Left ventricle myocardium inferior (tissue), 1 donor: ENCODE data around the gene RAPGEF2. TPM values are rescaled to one million over a fixed set of nuclear protein-coding genes. Genes with fewer than 3 reads are reported as not detected.

Experiments
- DNase-seq: peaks from one replicate; pipeline ENCODE4 v3.0.0-alpha.2; 2020
- H3K27ac ChIP-seq: fragments of 200-600 bp; replicated peaks from 2 replicates; pipeline ENCODE4 v1.8.0; 2021
- H3K27me3 ChIP-seq: fragments of 200-600 bp; 2 replicates; pipeline ENCODE4 v1.8.0; 2021; ENCODE audit warnings: low read depth
- H3K36me3 ChIP-seq: fragments of 200-600 bp; 2 replicates; pipeline ENCODE4 v1.8.0; 2021
- H3K4me1 ChIP-seq: fragments of 200-600 bp; 2 replicates; pipeline ENCODE4 v1.8.0; 2021
- H3K4me3 ChIP-seq: fragments of 200-600 bp; 2 replicates; pipeline ENCODE4 v1.8.0; 2021; ENCODE audit warnings: mild to moderate bottlenecking, moderate library complexity
- H3K9me3 ChIP-seq: fragments of 200-600 bp; replicated peaks from 2 replicates; pipeline ENCODE4 v1.8.0; 2021
- intact Hi-C: fragments of 100-400 bp; cut with micrococcal nuclease; formaldehyde crosslinking; loops from one replicate; pipeline ENCODE4 v1.11.0; 2022
- total RNA-seq: library from RNA; stranded (reverse); fragmentation: NEBNext Ultra II Directional; extraction: Animal tissue kit (Norgen Biotek cat#: 25700); gene quantifications from one replicate; pipeline ENCODE4 v1.2.1, GENCODE V29; 2021
- TF ChIP-seq, protein P1 (sequence below): fragments of 200-600 bp; IDR thresholded peaks from 2 replicates; pipeline ENCODE4 v1.8.0; 2021; ENCODE audit warnings: antibody characterized with exemption, mild to moderate bottlenecking, borderline replicate concordance
- donor health status: DM: no; HTN: yes; CAD: no; lungs with severe emphysema.

RAPGEF2 gene
- total RNA-seq, 1 donor from 2014 or later: 51.5 TPM

DNA sequence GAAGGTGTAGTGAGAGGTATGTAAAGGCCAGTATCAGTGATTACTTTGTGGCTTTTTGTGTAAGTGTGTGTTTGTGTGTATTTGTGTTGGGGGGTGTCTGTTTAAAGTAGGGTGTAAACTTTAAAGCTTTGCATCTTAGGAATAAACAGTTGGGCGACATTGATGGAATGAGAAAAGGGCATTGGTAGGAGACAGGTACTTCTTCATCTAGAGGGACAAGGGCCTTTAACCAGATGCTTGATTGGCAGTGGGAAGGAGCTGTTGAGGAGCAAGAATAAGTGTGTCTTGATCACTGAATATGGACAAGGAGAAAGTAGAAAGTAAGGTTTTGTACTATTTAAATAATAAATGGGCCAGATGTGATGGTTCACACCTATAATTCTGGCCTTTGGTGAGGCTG is 48.8 kb downstream of the RAPGEF2 start:
- TF ChIP-seq, protein P1, sequence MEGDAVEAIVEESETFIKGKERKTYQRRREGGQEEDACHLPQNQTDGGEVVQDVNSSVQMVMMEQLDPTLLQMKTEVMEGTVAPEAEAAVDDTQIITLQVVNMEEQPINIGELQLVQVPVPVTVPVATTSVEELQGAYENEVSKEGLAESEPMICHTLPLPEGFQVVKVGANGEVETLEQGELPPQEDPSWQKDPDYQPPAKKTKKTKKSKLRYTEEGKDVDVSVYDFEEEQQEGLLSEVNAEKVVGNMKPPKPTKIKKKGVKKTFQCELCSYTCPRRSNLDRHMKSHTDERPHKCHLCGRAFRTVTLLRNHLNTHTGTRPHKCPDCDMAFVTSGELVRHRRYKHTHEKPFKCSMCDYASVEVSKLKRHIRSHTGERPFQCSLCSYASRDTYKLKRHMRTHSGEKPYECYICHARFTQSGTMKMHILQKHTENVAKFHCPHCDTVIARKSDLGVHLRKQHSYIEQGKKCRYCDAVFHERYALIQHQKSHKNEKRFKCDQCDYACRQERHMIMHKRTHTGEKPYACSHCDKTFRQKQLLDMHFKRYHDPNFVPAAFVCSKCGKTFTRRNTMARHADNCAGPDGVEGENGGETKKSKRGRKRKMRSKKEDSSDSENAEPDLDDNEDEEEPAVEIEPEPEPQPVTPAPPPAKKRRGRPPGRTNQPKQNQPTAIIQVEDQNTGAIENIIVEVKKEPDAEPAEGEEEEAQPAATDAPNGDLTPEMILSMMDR: no peak
- peaks cover 97% of the 10 kb centered on the region for H3K4me1 ChIP-seq
- intact Hi-C loops: loop anchor here (10.0 kb wide), 1 partner anchor 47 kb away; the partner anchor contains the start of gene RAPGEF2

DNA sequence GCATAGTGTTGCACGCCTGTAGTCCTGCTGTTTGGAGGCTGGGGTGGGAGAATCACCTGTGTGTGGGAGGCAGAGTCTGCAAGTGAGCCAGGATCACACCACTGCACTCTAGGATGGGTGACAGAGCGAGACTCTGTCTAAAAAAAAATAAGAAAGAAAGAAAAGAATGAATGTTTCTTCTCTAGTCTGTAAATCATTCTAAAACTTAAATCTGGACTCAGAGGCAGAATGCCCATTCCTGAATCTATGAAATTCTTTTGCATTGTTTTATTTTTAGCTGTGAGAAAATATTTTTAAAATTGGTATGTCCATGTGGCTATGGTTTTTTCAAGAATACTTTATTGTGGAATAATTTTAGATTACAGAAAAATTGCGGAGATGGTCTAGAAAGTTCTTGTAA is 49.3 kb downstream of the RAPGEF2 start:
- Histone ChIP-seq H3K9me3 (no peaks in the 10 kb centered on the region), H3K27me3 (no peaks in the 10 kb centered on the region), H3K4me3 (no peak overlapping the region), H3K4me1 (peaks cover 97% of the 10 kb centered on the region), H3K27ac (no peak overlapping the region), H3K36me3 (no peaks in the 10 kb centered on the region)
- no peak for DNase-seq
- intact Hi-C loops: loop anchor here (10.0 kb wide), 1 partner anchor 47 kb away; the partner anchor contains the start of gene RAPGEF2
- TF ChIP-seq, protein P1: no peak

More for the DNA sequence above, 48.8 kb downstream of the RAPGEF2 start:
- no peaks in the 10 kb centered on the region for H3K9me3 ChIP-seq
- H3K27ac ChIP-seq: no peak overlapping the region
- no peaks in the 10 kb centered on the region for H3K36me3 ChIP-seq
- no peak overlapping the region for H3K4me3 ChIP-seq
- DNase-seq: no peak
- H3K27me3 ChIP-seq: no peaks in the 10 kb centered on the region

DNA sequence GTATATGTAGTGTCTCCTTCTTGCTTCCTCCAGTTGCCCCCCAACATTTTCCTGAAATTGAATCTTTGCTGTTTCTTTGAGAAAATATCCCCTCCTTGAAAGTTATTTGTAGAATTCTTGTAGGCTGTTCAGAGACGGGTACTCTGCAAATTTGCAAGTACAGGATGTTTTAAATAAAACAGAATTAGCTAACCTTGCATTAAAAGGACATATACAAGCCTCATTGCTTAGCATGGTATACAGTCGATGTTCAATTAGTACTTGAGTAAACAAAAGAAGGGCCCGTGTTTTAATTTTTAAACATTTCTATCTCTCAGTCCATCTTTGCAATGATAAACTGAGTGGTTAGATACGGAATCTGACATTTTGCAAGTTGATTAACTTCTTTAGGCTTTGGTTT is 50.8 kb downstream of the RAPGEF2 start:
- TF ChIP-seq, protein P1: no peak
- Histone ChIP-seq H3K27me3 (no peaks in the 10 kb centered on the region), H3K4me3 (no peak overlapping the region), H3K4me1 (peaks cover 97% of the 10 kb centered on the region), H3K27ac (no peak overlapping the region), H3K36me3 (no peaks in the 10 kb centered on the region), H3K9me3 (no peaks in the 10 kb centered on the region)
- no peak for DNase-seq
- intact Hi-C loops: loop anchor here (10.0 kb wide), 1 partner anchor 49 kb away; the partner anchor contains the start of gene RAPGEF2

DNA sequence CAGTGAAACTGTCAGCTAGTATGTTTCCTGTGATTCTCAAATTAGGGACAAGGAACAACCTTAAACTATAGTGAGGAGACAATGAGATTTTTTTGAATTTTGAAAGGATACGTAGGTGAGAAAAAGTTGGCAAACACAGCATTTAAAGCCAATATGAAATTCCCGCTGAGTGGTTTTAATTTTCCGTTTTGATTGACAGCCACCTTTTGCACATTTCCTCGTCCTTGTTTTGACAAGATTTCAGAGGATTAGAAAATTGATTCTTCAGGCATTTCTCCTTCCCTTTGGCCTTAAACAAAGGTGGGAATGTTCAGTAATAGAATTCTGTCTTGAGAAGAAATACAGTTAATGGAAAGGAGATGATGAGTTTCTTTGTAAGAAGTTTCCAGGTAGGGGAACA is 52.2 kb downstream of the RAPGEF2 start:
- intact Hi-C loops: loop anchor here (10.0 kb wide), 1 partner anchor 50 kb away; the partner anchor contains the start of gene RAPGEF2
- no peaks in the 10 kb centered on the region for H3K9me3 ChIP-seq
- H3K4me1 ChIP-seq: peaks cover 95% of the 10 kb centered on the region
- H3K4me3 ChIP-seq: no peak overlapping the region
- no peaks in the 10 kb centered on the region for H3K36me3 ChIP-seq
- H3K27me3 ChIP-seq: no peaks in the 10 kb centered on the region
- no peak for DNase-seq
- TF ChIP-seq, protein P1: no peak
- H3K27ac ChIP-seq: no peak overlapping the region

DNA sequence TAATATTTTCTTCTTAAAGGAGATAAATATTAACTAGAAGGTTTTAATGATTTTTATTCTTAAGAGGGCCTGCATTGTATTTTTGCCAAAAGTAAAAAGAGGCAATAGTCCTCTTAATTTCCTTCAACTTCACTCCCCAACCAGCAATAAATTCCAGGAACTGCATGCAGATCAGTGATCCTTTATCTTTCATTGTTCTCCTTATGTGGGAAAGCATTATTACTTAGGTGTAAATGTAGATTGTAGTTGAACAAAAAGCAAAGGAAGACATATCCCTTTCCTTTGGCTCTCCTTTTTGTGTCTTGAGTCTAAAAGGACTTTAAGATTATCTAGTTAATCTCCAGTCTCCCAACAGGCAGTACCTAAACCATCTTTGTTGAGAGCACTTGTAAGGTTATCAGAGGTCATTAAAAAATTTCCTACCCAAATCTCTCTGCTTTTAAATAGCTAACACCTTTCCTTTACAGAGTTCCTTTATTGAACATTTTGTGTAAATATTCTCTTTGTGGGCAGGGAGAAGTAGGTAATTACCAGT is 55.3 kb downstream of the RAPGEF2 start:
- Histone ChIP-seq H3K4me1 (peaks cover 97% of the 10 kb centered on the region), H3K9me3 (no peaks in the 10 kb centered on the region), H3K27me3 (no peaks in the 10 kb centered on the region), H3K27ac (peak overlapping the region; percentile 27), H3K4me3 (no peak overlapping the region), H3K36me3 (no peaks in the 10 kb centered on the region)
- intact Hi-C loops: loop anchor here (10.0 kb wide), 1 partner anchor 53 kb away; the partner anchor contains the start of gene RAPGEF2
- TF ChIP-seq, protein P1: no peak
- no peak for DNase-seq
